ENCODE data around the gene ALG9. TPM values are rescaled to one million over a fixed set of nuclear protein-coding genes. Genes with fewer than 3 reads are reported as not detected.
A peak's percentile ranks its signal among the peaks of the same experiment; 100 is the strongest.

Gene ALG9
- polyA plus RNA-seq, 6 donors from 2014 or later: 12.7 to 36.5 (median 14.9) TPM

DNA sequence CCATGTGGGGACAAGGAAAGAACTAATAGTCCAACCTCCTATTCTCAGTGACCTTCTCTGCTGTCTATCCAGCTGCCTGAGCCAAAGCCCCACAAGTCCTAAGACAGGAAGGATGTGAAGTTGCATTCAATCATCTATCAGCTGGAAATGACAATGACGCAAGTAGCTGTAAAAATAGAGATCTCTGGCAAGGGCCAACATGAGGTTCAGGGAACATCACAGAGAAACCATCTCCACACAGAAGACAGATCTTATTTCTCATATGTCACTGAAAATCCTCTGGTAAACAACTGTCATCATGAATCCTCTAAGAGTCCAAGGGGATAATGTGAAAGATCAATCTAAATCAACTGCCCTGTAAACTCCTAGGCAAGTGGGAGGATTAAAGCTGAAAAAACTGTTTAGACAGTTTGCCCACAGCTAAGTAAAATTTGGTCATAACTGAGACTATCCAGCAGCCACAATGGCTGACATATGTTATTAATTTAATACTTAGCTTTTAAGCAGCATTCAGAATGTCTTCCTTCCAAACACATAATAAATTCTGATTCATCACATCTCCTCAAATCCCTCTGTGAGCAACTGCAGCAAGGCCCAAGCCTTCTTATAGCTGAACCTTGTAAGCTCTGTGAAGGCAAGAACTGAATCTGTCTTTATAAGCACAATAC is 52.1 kb downstream of the ALG9 start:
- H3K27me3 Mint-ChIP-seq: no peaks in the 10 kb centered on the region
- H3K36me3 Mint-ChIP-seq: peaks cover 0 to 22% of the 10 kb centered on the region in 2 donors
- no peak for DNase-seq
- H3K9me3 Mint-ChIP-seq: no peaks in the 10 kb centered on the region
- H3K27ac Mint-ChIP-seq: peak overlapping the region in 1 of 6 donors; percentile 52
- no peaks in the 10 kb centered on the region for H3K4me1 Mint-ChIP-seq
- H3K4me3 Mint-ChIP-seq: no peak overlapping the region
- no peak for ATAC-seq (ENCODE audit: low read depth in 2 of 2)

DNA sequence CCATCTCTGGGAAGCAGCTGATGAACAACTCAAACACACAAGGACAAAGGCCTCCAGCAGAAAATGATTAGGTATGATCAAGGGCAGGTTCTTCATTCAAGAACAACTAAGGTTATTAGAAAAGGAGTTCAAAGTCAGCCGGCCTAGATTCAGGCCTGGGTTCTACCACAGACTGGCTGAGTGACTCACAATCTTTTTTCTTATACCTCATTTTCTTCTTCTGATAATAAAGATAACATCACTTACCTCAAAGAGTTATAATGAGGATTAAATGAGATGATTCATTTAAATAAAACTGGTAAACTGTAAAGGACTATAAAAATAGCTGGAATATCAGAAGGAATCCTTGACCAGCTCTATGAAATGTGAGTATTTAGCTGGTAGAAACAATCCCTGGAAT is 55.9 kb downstream of the ALG9 start:
- Mint-ChIP-seq H3K9me3 (no peaks in the 10 kb centered on the region), H3K27ac (peak overlapping the region in 2 of 6 donors; percentile 56 to 68), H3K27me3 (no peaks in the 10 kb centered on the region), H3K4me3 (no peak overlapping the region), H3K36me3 (peaks cover 0 to 15% of the 10 kb centered on the region in 2 donors), H3K4me1 (no peaks in the 10 kb centered on the region)
- ATAC-seq (ENCODE audit: low read depth in 2 of 2) (no peak), DNase-seq (no peak)

DNA sequence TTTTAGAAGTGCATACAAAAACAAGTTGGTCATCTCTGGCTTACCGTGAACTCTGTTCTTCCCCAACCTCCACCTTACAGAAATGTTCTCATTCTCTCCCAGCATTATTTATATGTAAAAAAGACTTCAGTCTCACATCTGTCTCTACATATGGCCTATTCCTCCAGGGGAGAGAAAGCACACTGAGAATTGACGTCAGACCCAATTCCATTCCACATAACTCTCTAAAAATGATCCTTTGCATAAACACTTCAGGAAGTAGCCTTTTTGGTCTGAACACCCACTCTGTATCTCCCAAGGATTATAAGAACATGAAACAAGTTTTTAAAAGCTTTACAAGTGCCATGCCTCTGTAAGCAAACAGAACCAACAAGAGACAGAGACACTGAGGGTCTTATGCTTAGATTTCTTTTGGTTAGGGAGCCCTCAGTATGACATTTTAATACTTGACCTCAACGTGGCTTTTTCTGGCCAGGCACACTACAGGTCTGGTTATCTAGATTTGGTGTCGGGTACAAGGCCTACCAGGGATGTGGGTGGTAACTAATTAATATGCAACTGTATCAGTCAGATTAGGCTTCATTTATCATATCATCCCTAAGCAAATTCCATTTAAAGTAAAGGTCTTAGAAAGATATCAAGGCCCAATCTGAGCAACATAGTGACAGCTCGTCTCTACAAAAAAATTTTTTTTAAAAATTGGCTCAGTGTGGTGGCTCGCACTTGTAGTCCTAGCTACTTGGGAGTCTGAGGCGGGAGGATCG is 56.6 kb downstream of the ALG9 start:
- ATAC-seq (ENCODE audit: low read depth in 2 of 2) (no peak), DNase-seq (no peak)
- H3K4me1 Mint-ChIP-seq: no peaks in the 10 kb centered on the region
- H3K27me3 Mint-ChIP-seq: no peaks in the 10 kb centered on the region
- no peak overlapping the region for H3K4me3 Mint-ChIP-seq
- peak overlapping the region in 2 of 6 donors; percentile 43 to 56 for H3K27ac Mint-ChIP-seq
- H3K36me3 Mint-ChIP-seq: peaks cover 0 to 15% of the 10 kb centered on the region in 2 donors
- H3K9me3 Mint-ChIP-seq: no peaks in the 10 kb centered on the region

DNA sequence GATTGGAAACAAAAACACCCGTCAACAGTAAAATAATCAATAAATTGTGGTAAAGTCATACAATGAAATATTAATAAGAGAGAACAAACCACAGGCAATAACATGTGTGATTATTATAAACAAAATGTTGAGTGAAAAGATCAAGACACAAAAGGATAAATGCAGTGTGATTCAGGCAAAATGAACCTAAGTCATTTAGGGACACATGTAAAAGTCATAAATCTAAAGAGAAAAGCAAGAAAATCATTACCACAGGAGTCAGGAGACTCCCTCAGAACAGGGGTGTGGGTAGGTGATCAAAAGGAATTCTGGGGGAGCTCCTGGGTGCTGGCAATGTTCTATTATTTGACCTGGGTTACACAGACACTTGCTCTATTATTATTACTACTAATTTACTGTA is 57.3 kb downstream of the ALG9 start:
- Mint-ChIP-seq H3K4me3 (no peak overlapping the region), H3K36me3 (peaks cover 0 to 15% of the 10 kb centered on the region in 2 donors), H3K9me3 (no peaks in the 10 kb centered on the region), H3K27me3 (no peaks in the 10 kb centered on the region), H3K4me1 (no peaks in the 10 kb centered on the region), H3K27ac (no peak overlapping the region)
- DNase-seq: no peak
- ATAC-seq (ENCODE audit: low read depth in 2 of 2): no peak

DNA sequence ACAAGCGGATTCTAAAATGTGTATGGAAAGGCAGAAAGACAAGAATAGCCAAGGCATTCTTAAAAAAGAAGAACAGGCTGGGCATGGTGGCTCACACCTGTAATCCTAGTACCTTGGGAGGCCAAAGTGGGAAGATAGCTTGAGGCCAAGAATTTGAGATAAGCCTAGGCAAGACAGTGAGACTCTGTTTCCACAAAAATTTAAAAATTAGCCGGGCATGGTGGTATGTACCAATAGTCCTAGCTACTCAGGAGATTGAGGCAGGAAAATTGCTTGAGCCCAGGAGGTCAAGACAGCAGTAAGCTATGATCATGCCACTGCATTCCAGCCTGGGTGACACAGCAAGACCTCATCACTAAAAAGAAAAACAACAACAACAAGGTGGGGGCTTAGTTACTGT is 59.2 kb downstream of the ALG9 start:
- no peak overlapping the region for H3K4me3 Mint-ChIP-seq
- no peaks in the 10 kb centered on the region for H3K27me3 Mint-ChIP-seq
- H3K27ac Mint-ChIP-seq: no peak overlapping the region
- no peaks in the 10 kb centered on the region for H3K4me1 Mint-ChIP-seq
- no peak for ATAC-seq (ENCODE audit: low read depth in 2 of 2)
- peaks cover 11 to 13% of the 10 kb centered on the region in 2 donors for H3K36me3 Mint-ChIP-seq
- H3K9me3 Mint-ChIP-seq: no peaks in the 10 kb centered on the region
- DNase-seq: no peak

DNA sequence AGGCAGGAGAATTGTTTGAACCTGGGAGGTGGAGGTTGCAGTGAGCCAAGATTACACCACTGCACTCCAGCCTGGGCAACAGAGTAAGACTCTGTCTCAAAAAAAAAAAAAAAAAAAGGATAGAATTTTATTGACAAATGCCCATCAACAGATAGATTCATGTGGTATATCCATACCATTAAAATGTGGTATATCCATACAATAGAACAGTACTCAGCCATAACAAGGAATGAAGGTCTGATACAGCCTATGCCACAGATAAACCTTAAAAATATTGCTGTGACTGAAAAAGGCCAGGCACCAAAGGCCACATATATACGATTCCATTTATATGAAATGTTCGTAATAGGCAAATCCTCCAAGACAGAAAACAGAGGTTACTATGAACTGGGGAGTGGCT is 59.9 kb downstream of the ALG9 start:
- Mint-ChIP-seq H3K4me1 (no peaks in the 10 kb centered on the region), H3K36me3 (peaks cover 8 to 20% of the 10 kb centered on the region in 2 donors), H3K9me3 (no peaks in the 10 kb centered on the region), H3K27ac (no peak overlapping the region), H3K27me3 (no peaks in the 10 kb centered on the region), H3K4me3 (no peak overlapping the region)
- no peak for DNase-seq
- no peak for ATAC-seq (ENCODE audit: low read depth in 2 of 2)

DNA sequence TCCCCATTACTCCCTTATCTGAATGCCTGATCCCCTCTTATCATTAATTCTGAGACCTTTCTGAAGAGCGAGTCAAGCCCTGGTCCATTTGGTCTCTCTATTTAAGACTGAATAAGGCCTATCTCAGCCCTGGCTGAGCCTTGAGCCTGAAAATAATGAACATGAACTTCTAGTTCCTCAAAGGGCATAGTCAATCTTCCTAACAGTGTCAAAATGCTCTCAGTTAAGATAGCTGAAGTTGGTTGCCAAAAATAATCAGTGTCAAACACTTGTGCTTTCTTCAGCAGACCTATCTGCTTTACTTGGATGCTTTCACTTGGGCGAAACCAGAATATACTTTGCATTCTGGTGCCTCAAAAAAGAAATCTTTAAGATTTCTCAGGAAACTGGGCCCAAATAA is 62.5 kb downstream of the ALG9 start:
- Mint-ChIP-seq H3K4me1 (no peaks in the 10 kb centered on the region), H3K27me3 (no peaks in the 10 kb centered on the region), H3K4me3 (peak overlapping the region in 1 of 8 donors; percentile 9), H3K36me3 (peaks cover 12 to 34% of the 10 kb centered on the region in 2 donors), H3K27ac (no peak overlapping the region), H3K9me3 (no peaks in the 10 kb centered on the region)
- ATAC-seq (ENCODE audit: low read depth in 2 of 2): no peak
- no peak for DNase-seq

DNA sequence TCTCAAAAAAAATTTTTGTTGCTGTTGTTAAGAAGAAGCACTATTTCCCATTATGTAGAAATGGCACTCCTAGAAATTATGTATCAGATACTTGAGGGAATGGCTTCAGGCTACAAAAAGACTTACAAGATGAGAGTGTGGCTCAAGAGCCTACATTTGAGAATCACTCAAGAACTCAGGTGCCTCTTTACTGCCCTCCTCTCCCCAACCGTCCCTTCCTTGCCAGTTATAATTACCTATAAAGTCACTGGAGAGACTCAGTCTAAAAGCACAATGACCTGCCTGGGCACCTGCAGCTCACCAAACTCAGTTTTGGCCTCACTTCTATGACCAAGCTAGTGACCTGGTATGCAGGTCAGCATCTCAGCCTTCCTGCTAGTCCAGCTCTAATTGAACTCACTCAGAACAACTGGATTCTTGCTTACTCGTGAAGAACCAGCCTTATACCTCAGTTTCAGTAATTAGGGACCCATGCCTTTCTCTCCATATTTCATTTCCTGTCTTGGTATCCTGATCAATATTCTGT is 63.3 kb downstream of the ALG9 start:
- Mint-ChIP-seq H3K36me3 (peaks cover 12 to 34% of the 10 kb centered on the region in 2 donors), H3K9me3 (no peaks in the 10 kb centered on the region), H3K4me1 (no peaks in the 10 kb centered on the region), H3K4me3 (no peak overlapping the region), H3K27me3 (no peaks in the 10 kb centered on the region), H3K27ac (peak overlapping the region in 1 of 6 donors; percentile 50)
- ATAC-seq (ENCODE audit: low read depth in 2 of 2) (no peak), DNase-seq (no peak)

DNA sequence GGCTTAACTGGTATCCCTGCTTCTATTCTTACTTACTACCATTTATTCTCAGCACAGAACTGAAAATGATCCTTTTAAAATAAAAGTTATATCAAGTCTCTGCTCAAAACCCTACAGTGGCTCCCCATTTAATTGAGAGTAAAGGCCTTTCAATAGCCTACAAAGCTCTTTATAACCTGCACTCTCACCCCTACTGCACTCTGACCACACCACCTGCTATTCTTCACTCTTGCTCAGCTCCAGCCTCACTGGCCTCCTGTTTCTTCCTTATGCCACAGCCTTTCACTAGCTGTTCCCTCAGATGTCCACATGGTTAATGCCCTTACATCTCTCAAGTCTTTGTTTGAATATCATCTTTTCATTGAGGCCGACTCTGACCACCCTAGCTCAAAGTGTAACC is 64.3 kb downstream of the ALG9 start:
- Mint-ChIP-seq H3K4me1 (no peaks in the 10 kb centered on the region), H3K9me3 (no peaks in the 10 kb centered on the region), H3K4me3 (no peak overlapping the region), H3K27ac (peak overlapping the region in 1 of 6 donors; percentile 1), H3K27me3 (no peaks in the 10 kb centered on the region), H3K36me3 (peaks cover 14 to 43% of the 10 kb centered on the region in 2 donors)
- DNase-seq (no peak), ATAC-seq (ENCODE audit: low read depth in 2 of 2) (no peak)

DNA sequence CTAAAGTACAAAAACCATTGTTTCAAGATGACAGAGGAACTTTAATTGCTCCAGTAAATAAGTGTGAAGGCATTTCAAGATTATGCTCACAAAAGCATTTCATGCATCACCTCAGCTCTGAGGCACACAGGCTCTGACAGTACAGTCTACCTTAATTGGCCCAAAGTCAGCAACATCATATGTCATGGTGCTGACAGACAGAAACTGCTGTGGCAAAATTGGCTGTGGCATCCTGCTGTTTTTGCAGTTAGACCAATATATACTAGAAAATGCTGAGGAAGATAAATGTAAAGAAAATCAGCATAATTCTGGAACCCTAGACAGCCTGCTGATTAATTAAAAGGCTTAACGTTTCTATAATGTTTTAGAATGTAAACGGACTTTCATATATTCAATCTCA is 70.2 kb downstream of the ALG9 start:
- H3K36me3 Mint-ChIP-seq: peaks cover 42 to 67% of the 10 kb centered on the region in 2 donors
- no peak overlapping the region for H3K4me3 Mint-ChIP-seq
- peaks cover 11 to 18% (median 14%) of the 10 kb centered on the region in 3 donors for H3K4me1 Mint-ChIP-seq
- DNase-seq: no peak
- peaks cover 0 to 33% (median 19%) of the 10 kb centered on the region in 7 donors for H3K9me3 Mint-ChIP-seq
- no peaks in the 10 kb centered on the region for H3K27me3 Mint-ChIP-seq
- ATAC-seq (ENCODE audit: low read depth in 2 of 2): no peak
- no peak overlapping the region for H3K27ac Mint-ChIP-seq

DNA sequence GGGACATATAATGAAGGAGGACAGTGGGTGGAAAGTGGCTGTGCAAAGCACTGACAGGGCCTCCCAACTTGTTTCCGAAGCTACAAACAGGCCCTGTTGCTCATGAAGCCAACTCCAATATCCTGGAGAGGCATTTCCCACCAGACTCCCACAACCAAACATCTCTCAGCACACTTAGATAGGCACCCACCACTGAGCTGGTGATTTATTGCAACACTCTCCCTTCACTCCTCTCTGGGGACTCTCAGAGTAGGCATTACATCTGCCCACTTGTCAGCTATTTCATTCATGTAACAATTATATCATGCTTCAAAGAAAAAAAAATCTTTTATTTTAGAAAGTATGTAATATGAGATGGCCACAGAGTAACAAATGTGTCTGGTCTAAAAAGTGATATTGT is 73.1 kb downstream of the ALG9 start:
- H3K27me3 Mint-ChIP-seq: no peaks in the 10 kb centered on the region
- H3K27ac Mint-ChIP-seq: no peak overlapping the region
- peaks cover 37 to 64% of the 10 kb centered on the region in 2 donors for H3K36me3 Mint-ChIP-seq
- no peak overlapping the region for H3K4me3 Mint-ChIP-seq
- DNase-seq: no peak
- ATAC-seq (ENCODE audit: low read depth in 2 of 2): no peak
- H3K9me3 Mint-ChIP-seq: peaks cover 0 to 33% (median 19%) of the 10 kb centered on the region in 7 donors
- peaks cover 14 to 24% (median 15%) of the 10 kb centered on the region in 3 donors for H3K4me1 Mint-ChIP-seq

DNA sequence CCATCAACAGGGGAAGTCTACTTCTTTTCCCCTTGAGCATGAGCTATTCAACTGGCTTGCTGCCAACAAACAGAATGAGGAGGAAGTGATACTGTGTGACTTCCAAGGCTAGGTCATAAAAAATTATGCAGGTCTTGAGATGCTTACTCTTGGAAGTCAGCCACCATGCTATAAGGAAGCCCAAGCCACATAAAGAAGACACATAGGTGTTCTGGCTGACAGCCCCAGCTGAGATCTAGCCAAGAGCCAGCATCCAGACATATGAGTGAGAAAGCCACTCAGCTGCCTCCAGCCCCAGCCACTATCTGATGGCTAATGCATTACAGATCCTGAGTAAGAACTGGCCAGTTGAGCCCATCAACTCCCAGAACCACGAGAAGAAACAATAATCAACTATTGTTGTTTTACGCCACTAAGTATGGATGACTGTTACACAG is 74.2 kb downstream of the ALG9 start:
- peak overlapping the region in 5 of 6 donors; percentile 57 to 80 (median 69) for H3K27ac Mint-ChIP-seq
- H3K9me3 Mint-ChIP-seq: peaks cover 0 to 33% (median 19%) of the 10 kb centered on the region in 7 donors
- peak overlapping the region in 3 of 8 donors; percentile 2 to 57 (median 42) for H3K4me3 Mint-ChIP-seq
- H3K4me1 Mint-ChIP-seq: peaks cover 14 to 24% (median 15%) of the 10 kb centered on the region in 3 donors
- H3K36me3 Mint-ChIP-seq: peaks cover 35 to 56% of the 10 kb centered on the region in 2 donors
- DNase-seq (peak; percentile 48), ATAC-seq (ENCODE audit: low read depth in 2 of 2) (peak; percentile 92 to 96)
- H3K27me3 Mint-ChIP-seq: no peaks in the 10 kb centered on the region

DNA sequence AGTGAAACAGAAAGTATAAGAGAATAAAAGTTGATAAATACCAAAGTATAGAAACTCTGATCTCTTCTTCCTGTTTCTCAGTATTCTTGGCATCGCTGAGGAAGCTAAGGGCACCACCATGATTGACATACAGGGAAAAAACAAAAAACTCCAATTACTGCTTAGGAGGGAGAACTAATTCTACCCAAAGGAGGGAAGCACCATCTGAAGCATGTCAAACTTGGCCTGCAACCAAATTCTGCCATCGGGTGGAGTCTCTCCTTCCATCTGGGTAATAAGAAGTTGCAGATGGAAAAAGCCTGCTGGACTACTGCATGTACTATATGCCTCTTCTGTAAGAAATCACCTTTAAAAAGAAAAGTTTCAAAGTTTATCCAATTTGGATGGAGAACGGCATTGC is 74.7 kb downstream of the ALG9 start:
- peaks cover 31 to 51% of the 10 kb centered on the region in 2 donors for H3K36me3 Mint-ChIP-seq
- peaks cover 14 to 24% (median 15%) of the 10 kb centered on the region in 3 donors for H3K4me1 Mint-ChIP-seq
- no peaks in the 10 kb centered on the region for H3K27me3 Mint-ChIP-seq
- H3K27ac Mint-ChIP-seq: peak overlapping the region in 4 of 6 donors; percentile 11 to 80 (median 58)
- H3K4me3 Mint-ChIP-seq: no peak overlapping the region
- peak in 1 of 2 donors; percentile 38 for ATAC-seq (ENCODE audit: low read depth in 2 of 2)
- peaks cover 0 to 33% (median 19%) of the 10 kb centered on the region in 7 donors for H3K9me3 Mint-ChIP-seq
- no peak for DNase-seq
